GM12878 (cell line): Measurements from ENCODE around the gene TJAP1. TPM values are rescaled to one million over a fixed set of nuclear protein-coding genes. Genes with fewer than 3 reads are reported as not detected.

Experiments used
- ATAC-seq: fragments of 200-7000 bp; cut with Tn5 transposase; 3 replicates; pipeline ENCODE4 v1.9.1; 2020; ENCODE audit warnings: mild to moderate bottlenecking, moderate library complexity
- BruUV-seq: library from RNA; stranded (reverse); fragments of 400-500 nt; replicated peaks from 2 replicates; lab custom pipeline; 2021; lab: Mats Ljungman, UMichigan
- CTCF ChIA-PET: fragments of 300-600 bp; sonication (Branson Sonifier 250); formaldehyde crosslinking; extraction: SDS; loops from one replicate; lab custom pipeline; 2021; ENCODE audit warnings: inconsistent platforms; lab: Yijun Ruan, JAX
- POLR2A ChIA-PET: fragments of 350-600 bp; formaldehyde crosslinking; extraction: SDS; loops from one replicate; lab custom pipeline; 2021; ENCODE audit warnings: inconsistent platforms; lab: Charles Lee
- RAD21 ChIA-PET: fragments of 300-600 bp; sonication (Branson Sonifier 250); formaldehyde crosslinking; loops from one replicate; lab custom pipeline; 2023; ENCODE audit warnings: antibody characterized with exemption; ENCODE audit not compliant: unreplicated experiment; lab: Charles Lee
- SMC1A ChIA-PET: fragments of 300-600 bp; sonication (Branson Sonifier 250); formaldehyde crosslinking; loops from one replicate; lab custom pipeline; 2023; ENCODE audit not compliant: unreplicated experiment, uncharacterized antibody; lab: Charles Lee
- DNase-seq: peaks from one replicate; pipeline ENCODE4 v3.0.0-alpha.2; 2011; ENCODE audit warnings: low read depth, low spot score
- FAIRE-seq: peaks from 3 replicates; lab custom pipeline; 2011; peaks lifted over from hg19 to GRCh38; lab: Jason Lieb, UNC
- H2AFZ ChIP-seq: 2 replicates; pipeline ENCODE4 v1.6.0; 2011; ENCODE audit warnings: low read depth, low read length, control low read depth; ENCODE audit not compliant: control insufficient read depth
- H3K27ac ChIP-seq: 2 replicates; pipeline ENCODE4 v1.5.1; 2011; ENCODE audit warnings: control low read depth; ENCODE audit not compliant: control insufficient read depth, insufficient read depth
- H3K27me3 ChIP-seq, 2 experiments: replicated peaks in 1 of 2; 2 replicates each; pipeline versions ENCODE4 v1.6.0 to v1.6.1; 2011; ENCODE audit warnings: low read length in 1 of 2; ENCODE audit not compliant: control insufficient read depth in 2 of 2, insufficient read depth in 2 of 2
- H3K36me3 ChIP-seq, 2 experiments: 2 replicates each; pipeline ENCODE4 v1.5.1; 2011; ENCODE audit warnings: low read length in 1 of 2; ENCODE audit not compliant: control insufficient read depth in 2 of 2, insufficient read depth in 2 of 2
- H3K4me1 ChIP-seq: 2 replicates; pipeline ENCODE4 v1.6.1; 2011; ENCODE audit warnings: mild to moderate bottlenecking, low read length, moderate library complexity, mixed read lengths; ENCODE audit not compliant: control insufficient read depth, insufficient read depth
- H3K4me2 ChIP-seq: 2 replicates; pipeline ENCODE4 v1.6.0; 2011; ENCODE audit warnings: control low read depth; ENCODE audit not compliant: control insufficient read depth, insufficient read depth
- H3K4me3 ChIP-seq: fragments of 200-600 bp; sonication (generic); 2 replicates; pipeline ENCODE4 v1.5.1; 2016
- H3K79me2 ChIP-seq: 2 replicates; pipeline ENCODE4 v1.6.0; 2011; ENCODE audit warnings: low read length; ENCODE audit not compliant: control insufficient read depth, insufficient read depth
- H3K9ac ChIP-seq: 2 replicates; pipeline ENCODE4 v1.8.0; 2011; ENCODE audit warnings: low read length, control low read depth, mixed read lengths; ENCODE audit not compliant: control insufficient read depth, insufficient read depth
- H3K9me3 ChIP-seq: replicated peaks from 3 replicates; pipeline ENCODE4 v1.5.1; 2011; ENCODE audit warnings: mild to moderate bottlenecking, low read length; ENCODE audit not compliant: control insufficient read depth, insufficient read depth
- H4K20me1 ChIP-seq: 2 replicates; pipeline ENCODE4 v1.6.0; 2011; ENCODE audit not compliant: control insufficient read depth, insufficient read depth
- FOXK2 ChIP-seq: fragments of 450-650 bp; IDR thresholded peaks from 2 replicates; pipeline ENCODE4 v1.6.1; 2017; ENCODE audit warnings: mild to moderate bottlenecking, moderate library complexity
- SMC3 ChIP-seq: IDR thresholded peaks from 2 replicates; pipeline ENCODE4 v1.6.1; 2011; ENCODE audit warnings: low read length, improper control_type of control experiment, borderline replicate concordance
- ZBED1 ChIP-seq: IDR thresholded peaks from 2 replicates; pipeline ENCODE4 v1.6.1; 2016; ENCODE audit warnings: borderline replicate concordance
- WGBS: methylation state at CpG from one replicate; pipeline ENCODE4 v1.1.6; 2016; ENCODE audit warnings: low lambda C conversion rate; ENCODE audit not compliant: insufficient replicate concordance, insufficient coverage; ENCODE audit errors: missing lambda C conversion rate; 5-methylcytosine and 5-hydroxymethylcytosine counted together
- in situ Hi-C: fragments of 300-500 bp; cut with MboI; formaldehyde crosslinking; loops from 9 replicates; pipeline ENCODE4 v1.14.3; 2018; ENCODE audit warnings: mixed read lengths
- intact Hi-C: fragments of 100-400 bp; cut with micrococcal nuclease; formaldehyde crosslinking; loops from one replicate; pipeline ENCODE4 v1.14.2; 2022; ENCODE audit not compliant: unreplicated experiment
- polyA plus RNA-seq, 11 experiments: library from polyadenylated mRNA; depleted of rRNA in 4 of 11; unstranded in 6 of 11; stranded (reverse) in 5 of 11; fragments of >200 nt; fragmentation: Nextera tagmentation in 4 of 11; fragmentation: Illumina TruSeq in 1 of 11; extraction: Ambion mirVana in 4 of 11; extraction: Trizol in 1 of 11; gene quantifications; 1 replicate in 1 of 11; 2 replicates in 10 of 11; pipeline versions ENCODE4 v1.2.1 to v1.2.3, GENCODE V29; 2011 to 2016; ENCODE audit warnings: inconsistent platforms in 2 of 11, missing spikeins in 2 of 11, low read depth in 1 of 11
- total RNA-seq, 4 experiments: library from RNA; depleted of rRNA in 3 of 4; stranded (reverse); fragments of >200 nt in 3 of 4; fragmentation: Illumina TruSeq in 1 of 4; extraction: Trizol in 1 of 4; gene quantifications; 2 replicates each; pipeline versions ENCODE4 v1.2.1 to v1.2.3, GENCODE V29; 2013 to 2021
- TF ChIP-seq, protein P1 (sequence below): IDR thresholded peaks from 2 replicates; pipeline ENCODE4 v1.6.1; 2011; ENCODE audit warnings: low read depth, low read length, improper control_type of control experiment, borderline replicate concordance
- TF ChIP-seq, protein P2 (sequence below), 3 experiments: IDR thresholded peaks in 2 of 3; conservative IDR thresholded peaks in 1 of 3; 2 replicates each; pipeline ENCODE4 v1.5.1; 2011; ENCODE audit warnings: low read depth in 3 of 3, low read length in 3 of 3, mild to moderate bottlenecking in 3 of 3, control low read depth in 2 of 3, moderate library complexity in 2 of 3, inconsistent platforms in 1 of 3, mixed read lengths in 1 of 3; ENCODE audit not compliant: control insufficient read depth in 2 of 3, insufficient read depth in 1 of 3; ENCODE audit errors: extremely low read depth in 1 of 3

The TJAP1 gene
- total and polyA plus RNA-seq, 10 of the 15 experiments (the other 5 are each of a cell fraction or from before 2014, with no cell fraction given): 0.11 to 22.6 (median 12.8) TPM

DNA sequence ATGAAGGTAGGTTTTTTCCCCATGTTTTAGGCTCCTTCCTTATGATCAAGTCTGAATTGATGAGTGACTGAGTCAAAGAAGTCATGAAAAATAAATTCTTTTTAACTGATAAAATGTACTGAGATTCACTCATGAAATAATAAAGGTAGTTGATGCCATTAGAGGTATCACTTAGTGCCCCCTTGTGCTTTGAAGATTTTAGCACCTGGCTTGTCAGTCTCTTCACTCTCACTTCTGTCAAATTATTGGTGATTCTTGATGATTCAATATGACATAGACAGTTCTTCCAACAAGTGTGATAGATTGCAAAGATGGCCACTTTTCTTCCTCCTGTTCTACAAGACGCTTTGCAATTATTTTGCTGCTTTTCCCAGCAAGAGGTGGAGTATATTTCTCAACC, 17.8 kb upstream of the TJAP1 start:
- no peaks in the 10 kb centered on the region for H3K9me3 ChIP-seq
- no peak overlapping the region for H3K9ac ChIP-seq
- in situ Hi-C loops: no loop called here
- intact Hi-C loops: loop anchor here (10.0 kb wide), 1 partner anchor 615 kb away; no protein-coding TSS in a partner anchor
- no TSS peak for BruUV-seq
- RAD21 ChIA-PET: no interaction called here
- no peak overlapping the region for H2AFZ ChIP-seq
- H3K4me3 ChIP-seq: no peak overlapping the region
- DNase-seq (no peak), ATAC-seq (no peak), FAIRE-seq (peak; percentile 38)
- no peak overlapping the region for H3K27ac ChIP-seq
- SMC1A ChIA-PET: interaction anchor here (0.6 to 2.0 kb wide), 8 partner anchors 12 to 357 kb away, joined by 3 to 5 read pairs (median 3); partner anchors contain the start of gene TJAP1
- peaks cover 10% of the 10 kb centered on the region for H3K4me1 ChIP-seq
- WGBS: 27% methylated on average over 1 of the region's 1 CpG
- POLR2A ChIA-PET: interaction anchor here (1.0 to 1.2 kb wide), 2 partner anchors 13 to 18 kb away, joined by 3 read pairs; partner anchors contain the start of gene TJAP1
- no peaks in the 10 kb centered on the region for H3K79me2 ChIP-seq
- TF ChIP-seq SMC3 (peak; percentile 7; the same call in 1 of the 2 replicates), ZBED1 (no peak), FOXK2 (no peak)
- TF ChIP-seq, protein P1, sequence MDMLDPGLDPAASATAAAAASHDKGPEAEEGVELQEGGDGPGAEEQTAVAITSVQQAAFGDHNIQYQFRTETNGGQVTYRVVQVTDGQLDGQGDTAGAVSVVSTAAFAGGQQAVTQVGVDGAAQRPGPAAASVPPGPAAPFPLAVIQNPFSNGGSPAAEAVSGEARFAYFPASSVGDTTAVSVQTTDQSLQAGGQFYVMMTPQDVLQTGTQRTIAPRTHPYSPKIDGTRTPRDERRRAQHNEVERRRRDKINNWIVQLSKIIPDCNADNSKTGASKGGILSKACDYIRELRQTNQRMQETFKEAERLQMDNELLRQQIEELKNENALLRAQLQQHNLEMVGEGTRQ: no peak
- TF ChIP-seq, protein P2, sequence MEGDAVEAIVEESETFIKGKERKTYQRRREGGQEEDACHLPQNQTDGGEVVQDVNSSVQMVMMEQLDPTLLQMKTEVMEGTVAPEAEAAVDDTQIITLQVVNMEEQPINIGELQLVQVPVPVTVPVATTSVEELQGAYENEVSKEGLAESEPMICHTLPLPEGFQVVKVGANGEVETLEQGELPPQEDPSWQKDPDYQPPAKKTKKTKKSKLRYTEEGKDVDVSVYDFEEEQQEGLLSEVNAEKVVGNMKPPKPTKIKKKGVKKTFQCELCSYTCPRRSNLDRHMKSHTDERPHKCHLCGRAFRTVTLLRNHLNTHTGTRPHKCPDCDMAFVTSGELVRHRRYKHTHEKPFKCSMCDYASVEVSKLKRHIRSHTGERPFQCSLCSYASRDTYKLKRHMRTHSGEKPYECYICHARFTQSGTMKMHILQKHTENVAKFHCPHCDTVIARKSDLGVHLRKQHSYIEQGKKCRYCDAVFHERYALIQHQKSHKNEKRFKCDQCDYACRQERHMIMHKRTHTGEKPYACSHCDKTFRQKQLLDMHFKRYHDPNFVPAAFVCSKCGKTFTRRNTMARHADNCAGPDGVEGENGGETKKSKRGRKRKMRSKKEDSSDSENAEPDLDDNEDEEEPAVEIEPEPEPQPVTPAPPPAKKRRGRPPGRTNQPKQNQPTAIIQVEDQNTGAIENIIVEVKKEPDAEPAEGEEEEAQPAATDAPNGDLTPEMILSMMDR (IDR thresholded peaks at IDR 0.05 in 2 of 3, conservative IDR thresholded peaks at IDR 0.05 in 1 of 3; ENCODE audit: control insufficient read depth in 2 of 3, extremely low read depth in 1 of 3, insufficient read depth in 1 of 3, low read depth in 3 of 3, low read length in 3 of 3): peak in 1 of 3 experiments; percentile 20; a peak in 1 of 6 replicates
- H3K4me2 ChIP-seq: no peak overlapping the region
- no peaks in the 10 kb centered on the region for H3K36me3 ChIP-seq
- CTCF ChIA-PET: interaction anchor here (1.0 to 2.2 kb wide), 3 partner anchors 12 to 196 kb away, joined by 4 to 12 read pairs (median 5); no protein-coding TSS in a partner anchor
- peaks cover 2 to 3% of the 10 kb centered on the region in 2 experiments; a peak in 3 of 4 replicates for H3K27me3 ChIP-seq
- H4K20me1 ChIP-seq: no peaks in the 10 kb centered on the region
